Stimulated activated CD4-positive, alpha-beta T cell treated with anti-CD3 and anti-CD28 coated beads, TNF-alpha, amount 100 ng/mL, for 24 hours (primary cell): ENCODE data around the gene ITGB6.
A peak's percentile ranks its signal among the peaks of the same experiment; 100 is the strongest.

Source experiments
- DNase-seq, 3 experiments: peaks; one replicate each; pipeline ENCODE4 v3.0.0-alpha.2; 2020; ENCODE audit warnings: low read depth in 3 of 3

ITGB6 gene

GRCh38 chr2:160199683-160200389 lies at the start of gene ITGB6:
Gene ITGB6, minus strand, starts transcription at chr2:160200272. Its CDS starts 209 bp downstream, at chr2:160200063.
- DNase-seq: no peak

- DNase-seq: no peak
Measured at GRCh38 chr2:160247296-160248035, 47.4 kb upstream of the ITGB6 start.

GRCh38 chr2:160246356-160246755 lies 46.3 kb upstream of the ITGB6 start:
- no peak for DNase-seq

GRCh38 chr2:160245614-160246155 lies 45.6 kb upstream of the ITGB6 start:
- no peak for DNase-seq

- no peak for DNase-seq
Measured at GRCh38 chr2:160242893-160243564, 43.0 kb upstream of the ITGB6 start.

- no peak for DNase-seq
Measured at GRCh38 chr2:160241251-160242137, 41.4 kb upstream of the ITGB6 start.

- DNase-seq: no peak
Measured at GRCh38 chr2:160239436-160239835, 39.4 kb upstream of the ITGB6 start.

- DNase-seq: no peak
Measured at GRCh38 chr2:160238392-160238791, 38.3 kb upstream of the ITGB6 start.

- DNase-seq: no peak
Measured at GRCh38 chr2:160232905-160233475, 32.9 kb upstream of the ITGB6 start.

- no peak for DNase-seq
Measured at GRCh38 chr2:160229591-160229990, 29.5 kb upstream of the ITGB6 start.

GRCh38 chr2:160228141-160228917 lies 28.3 kb upstream of the ITGB6 start:
- no peak for DNase-seq

- no peak for DNase-seq
Measured at GRCh38 chr2:160227293-160227915, 27.3 kb upstream of the ITGB6 start.

GRCh38 chr2:160226367-160226766 lies 26.3 kb upstream of the ITGB6 start:
- DNase-seq: no peak

GRCh38 chr2:160225722-160226121 lies 25.6 kb upstream of the ITGB6 start:
- DNase-seq: no peak

GRCh38 chr2:160224507-160224906 lies 24.4 kb upstream of the ITGB6 start:
- DNase-seq: no peak

GRCh38 chr2:160224060-160224459 lies 24.0 kb upstream of the ITGB6 start:
- peak; percentile 14 to 33 (median 17) for DNase-seq

- DNase-seq: no peak
Measured at GRCh38 chr2:160223560-160223959, 23.5 kb upstream of the ITGB6 start.

- no peak for DNase-seq
Measured at GRCh38 chr2:160222546-160223283, 22.6 kb upstream of the ITGB6 start.
